H9 (cell line): Measurements from ENCODE around the gene FAM81A. TPM values are rescaled to one million over a fixed set of nuclear protein-coding genes. Genes with fewer than 3 reads are reported as not detected.

Experiments
- DNase-seq: peaks from one replicate; pipeline ENCODE4 v3.0.0-alpha.2; 2017
- H2AFZ ChIP-seq: one replicate; pipeline ENCODE4 v1.6.1; 2013; ENCODE audit warnings: mild to moderate bottlenecking, low read length, control low read depth, moderate library complexity
- H2AK5ac ChIP-seq: 2 replicates; pipeline ENCODE4 v1.6.1; 2013; ENCODE audit warnings: low read length, control low read depth, mixed read lengths; ENCODE audit not compliant: insufficient read length
- H2BK120ac ChIP-seq: one replicate; pipeline ENCODE4 v1.6.1; 2013; ENCODE audit warnings: low read depth, mild to moderate bottlenecking, low read length, control low read depth, inconsistent platforms; ENCODE audit not compliant: poor library complexity, severe bottlenecking
- H2BK12ac ChIP-seq: 2 replicates; pipeline ENCODE4 v1.6.1; 2013; ENCODE audit warnings: low read length, control low read depth, mixed read lengths, low read depth; ENCODE audit not compliant: insufficient read length
- H2BK15ac ChIP-seq: 2 replicates; pipeline ENCODE4 v1.6.1; 2013; ENCODE audit warnings: low read depth, low read length, control low read depth
- H2BK20ac ChIP-seq: one replicate; pipeline ENCODE4 v1.6.1; 2013; ENCODE audit warnings: low read depth, mild to moderate bottlenecking, low read length, control low read depth, inconsistent platforms; ENCODE audit not compliant: poor library complexity, severe bottlenecking
- H2BK5ac ChIP-seq: 2 replicates; pipeline ENCODE4 v1.6.1; 2013; ENCODE audit warnings: low read length, control low read depth, mixed read lengths; ENCODE audit not compliant: insufficient read length
- H3K14ac ChIP-seq: 2 replicates; pipeline ENCODE4 v1.6.1; 2013; ENCODE audit warnings: low read length, control low read depth; ENCODE audit not compliant: insufficient read depth
- H3K18ac ChIP-seq: 2 replicates; pipeline ENCODE4 v1.6.1; 2013; ENCODE audit warnings: low read depth, mild to moderate bottlenecking, mixed read lengths, low read length, control low read depth; ENCODE audit not compliant: insufficient read length
- H3K23ac ChIP-seq: 2 replicates; pipeline ENCODE4 v1.6.1; 2013; ENCODE audit warnings: low read length, control low read depth, mixed read lengths, low read depth; ENCODE audit not compliant: insufficient read length
- H3K23me2 ChIP-seq: 2 replicates; pipeline ENCODE4 v1.6.1; 2013; ENCODE audit warnings: low read depth, mild to moderate bottlenecking, mixed read lengths, low read length, control low read depth; ENCODE audit not compliant: insufficient read length, poor library complexity, severe bottlenecking
- H3K27ac ChIP-seq: 2 replicates; pipeline ENCODE4 v1.5.1; 2013; ENCODE audit warnings: low read length, control low read depth, mixed read lengths, low read depth; ENCODE audit not compliant: insufficient read length
- H3K27me3 ChIP-seq: 2 replicates; pipeline ENCODE4 v1.6.1; 2013; ENCODE audit warnings: low read length, control low read depth, inconsistent platforms; ENCODE audit not compliant: insufficient read depth
- H3K4ac ChIP-seq: 2 replicates; pipeline ENCODE4 v1.6.1; 2013; ENCODE audit warnings: low read depth, mild to moderate bottlenecking, control low read depth, inconsistent platforms, low read length, moderate library complexity
- H3K4me1 ChIP-seq: 2 replicates; pipeline ENCODE4 v1.6.1; 2013; ENCODE audit warnings: low read length, control low read depth, inconsistent platforms; ENCODE audit not compliant: insufficient read depth
- H3K4me2 ChIP-seq: 2 replicates; pipeline ENCODE4 v1.6.1; 2013; ENCODE audit warnings: low read length, control low read depth, mixed read lengths; ENCODE audit not compliant: insufficient read length, insufficient read depth
- H3K56ac ChIP-seq: 2 replicates; pipeline ENCODE4 v1.6.1; 2013; ENCODE audit warnings: low read depth, mild to moderate bottlenecking, mixed read lengths, low read length, control low read depth; ENCODE audit not compliant: insufficient read length
- H3K79me1 ChIP-seq: 2 replicates; pipeline ENCODE4 v1.6.1; 2013; ENCODE audit warnings: low read depth, mild to moderate bottlenecking, moderate library complexity, low read length, control low read depth, inconsistent platforms; ENCODE audit not compliant: insufficient read depth, poor library complexity, severe bottlenecking
- H3K79me2 ChIP-seq: 2 replicates; pipeline ENCODE4 v1.6.1; 2013; ENCODE audit warnings: low read length, control low read depth, inconsistent platforms; ENCODE audit not compliant: insufficient read depth
- H3K9ac ChIP-seq: 2 replicates; pipeline ENCODE4 v1.6.1; 2013; ENCODE audit warnings: low read length, control low read depth, mixed read lengths; ENCODE audit not compliant: insufficient read length; ENCODE audit errors: extremely low read depth
- H3K9me3 ChIP-seq: one replicate; pipeline ENCODE4 v1.6.1; 2013; ENCODE audit warnings: low read depth, low read length, inconsistent platforms; ENCODE audit not compliant: control insufficient read depth
- H3T11ph ChIP-seq: one replicate; pipeline ENCODE4 v1.6.1; 2013; ENCODE audit warnings: mild to moderate bottlenecking, low read length, control low read depth, inconsistent platforms
- H4K20me1 ChIP-seq: one replicate; pipeline ENCODE4 v1.6.1; 2013; ENCODE audit not compliant: control insufficient read depth, insufficient read length, insufficient read depth
- H4K5ac ChIP-seq: 2 replicates; pipeline ENCODE4 v1.6.1; 2013; ENCODE audit warnings: low read depth, mild to moderate bottlenecking, mixed read lengths, low read length, control low read depth; ENCODE audit not compliant: insufficient read length
- H4K8ac ChIP-seq: replicated peaks from 2 replicates; pipeline ENCODE4 v1.6.1; 2013; ENCODE audit warnings: low read length, control low read depth, mixed read lengths, low read depth; ENCODE audit not compliant: insufficient read length
- H4K91ac ChIP-seq: 2 replicates; pipeline ENCODE4 v1.6.1; 2013; ENCODE audit warnings: low read depth, mild to moderate bottlenecking, moderate library complexity, mixed read lengths, low read length, control low read depth; ENCODE audit not compliant: insufficient read length
- H3K27ac Mint-ChIP-seq, 3 experiments: 2 replicates in 2 of 3; 3 replicates in 1 of 3; pipeline ENCODE4 v1.8.0; 2020 to 2021; ENCODE audit warnings: mixed read lengths in 3 of 3, mild to moderate bottlenecking in 1 of 3, moderate library complexity in 1 of 3
- H3K27me3 Mint-ChIP-seq: 2 replicates; pipeline ENCODE4 v1.8.0; 2021; ENCODE audit warnings: low read depth, mild to moderate bottlenecking, moderate library complexity, mixed read lengths
- H3K36me3 Mint-ChIP-seq, 3 experiments: 2 replicates in 2 of 3; 3 replicates in 1 of 3; pipeline ENCODE4 v1.8.0; 2020 to 2021; ENCODE audit warnings: low read depth in 3 of 3, mixed read lengths in 3 of 3; ENCODE audit not compliant: insufficient read depth in 1 of 3
- H3K4me1 Mint-ChIP-seq, 2 experiments: 2 replicates each; pipeline ENCODE4 v1.8.0; 2020; ENCODE audit warnings: mixed read lengths in 2 of 2
- H3K4me3 Mint-ChIP-seq, 2 experiments: 2 replicates in 1 of 2; 3 replicates in 1 of 2; pipeline ENCODE4 v1.8.0; 2020 to 2021; ENCODE audit warnings: mild to moderate bottlenecking in 2 of 2, mixed read lengths in 2 of 2, moderate library complexity in 1 of 2
- H3K9me3 Mint-ChIP-seq, 2 experiments: 2 replicates in 1 of 2; 3 replicates in 1 of 2; pipeline ENCODE4 v1.8.0; 2020; ENCODE audit warnings: mild to moderate bottlenecking in 2 of 2, mixed read lengths in 2 of 2, moderate library complexity in 1 of 2
- WGBS: extraction: QIAGEN DNeasy Blood & Tissue Kit; methylation state at CpG from one replicate; pipeline ENCODE4 v1.1.7; 2013; ENCODE audit warnings: missing lambda C conversion rate, low lambda C conversion rate, mixed read lengths; ENCODE audit not compliant: insufficient read length; ENCODE audit errors: extremely low coverage; 5-methylcytosine and 5-hydroxymethylcytosine counted together
- total RNA-seq: library from RNA; stranded (reverse); gene quantifications from 2 replicates; pipeline ENCODE4 v1.2.1, GENCODE V29; 2021
- TF ChIP-seq, protein P1 (sequence below): fragments of 200-600 bp; sonication (generic); conservative IDR thresholded peaks from 3 replicates; pipeline ENCODE4 v1.8.0; 2021; ENCODE audit warnings: antibody characterized with exemption, mild to moderate bottlenecking

The FAM81A gene
- total RNA-seq, 1 experiment from 2014 or later = 1.7 TPM

GRCh38 chr15:59394166-59394661 lies 43.8 kb upstream of the FAM81A start:
- DNase-seq = no peak
- H4K20me1 ChIP-seq = no peaks in the 10 kb centered on the region
- no peak overlapping the region for H3K14ac ChIP-seq
- no peak overlapping the region for H3K23ac ChIP-seq
- no peak overlapping the region for H3K4ac ChIP-seq
- H2AK5ac ChIP-seq = no peak overlapping the region
- H2BK5ac ChIP-seq = no peak overlapping the region
- no peak overlapping the region for H4K8ac ChIP-seq
- no peaks in the 10 kb centered on the region for H3K79me2 ChIP-seq
- H3T11ph ChIP-seq = no peak overlapping the region
- no peaks in the 10 kb centered on the region for H3K4me1 ChIP-seq
- no peak overlapping the region for H3K4me2 ChIP-seq
- TF ChIP-seq, protein P1, sequence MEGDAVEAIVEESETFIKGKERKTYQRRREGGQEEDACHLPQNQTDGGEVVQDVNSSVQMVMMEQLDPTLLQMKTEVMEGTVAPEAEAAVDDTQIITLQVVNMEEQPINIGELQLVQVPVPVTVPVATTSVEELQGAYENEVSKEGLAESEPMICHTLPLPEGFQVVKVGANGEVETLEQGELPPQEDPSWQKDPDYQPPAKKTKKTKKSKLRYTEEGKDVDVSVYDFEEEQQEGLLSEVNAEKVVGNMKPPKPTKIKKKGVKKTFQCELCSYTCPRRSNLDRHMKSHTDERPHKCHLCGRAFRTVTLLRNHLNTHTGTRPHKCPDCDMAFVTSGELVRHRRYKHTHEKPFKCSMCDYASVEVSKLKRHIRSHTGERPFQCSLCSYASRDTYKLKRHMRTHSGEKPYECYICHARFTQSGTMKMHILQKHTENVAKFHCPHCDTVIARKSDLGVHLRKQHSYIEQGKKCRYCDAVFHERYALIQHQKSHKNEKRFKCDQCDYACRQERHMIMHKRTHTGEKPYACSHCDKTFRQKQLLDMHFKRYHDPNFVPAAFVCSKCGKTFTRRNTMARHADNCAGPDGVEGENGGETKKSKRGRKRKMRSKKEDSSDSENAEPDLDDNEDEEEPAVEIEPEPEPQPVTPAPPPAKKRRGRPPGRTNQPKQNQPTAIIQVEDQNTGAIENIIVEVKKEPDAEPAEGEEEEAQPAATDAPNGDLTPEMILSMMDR = no peak
- no peaks in the 10 kb centered on the region for H3K27me3 ChIP-seq
- Mint-ChIP-seq H3K4me3 (no peak overlapping the region), H3K4me1 (peaks cover 9 to 13% of the 10 kb centered on the region in 2 experiments; a peak in 3 of 4 replicates), H3K27me3 (peaks cover 6% of the 10 kb centered on the region), H3K27ac (no peak overlapping the region), H3K36me3 (no peaks in the 10 kb centered on the region), H3K9me3 (no peaks in the 10 kb centered on the region)
- H3K79me1 ChIP-seq = no peaks in the 10 kb centered on the region
- H3K18ac ChIP-seq = no peak overlapping the region
- H2BK120ac ChIP-seq = no peak overlapping the region
- no peak overlapping the region for H4K5ac ChIP-seq
- H3K9ac ChIP-seq = no peak overlapping the region
- H3K27ac ChIP-seq = no peak overlapping the region
- H3K56ac ChIP-seq = no peak overlapping the region
- H3K9me3 ChIP-seq = no peaks in the 10 kb centered on the region
- H2BK15ac ChIP-seq = no peak overlapping the region
- no peaks in the 10 kb centered on the region for H3K23me2 ChIP-seq
- H4K91ac ChIP-seq = no peak overlapping the region
- no peak overlapping the region for H2BK20ac ChIP-seq
- no peak overlapping the region for H2BK12ac ChIP-seq
- no peak overlapping the region for H2AFZ ChIP-seq
- no CpG with 5 or more reads among the region's 9 CpGs for WGBS
